Measurements from ENCODE around the gene CHN1. TPM values are rescaled to one million over a fixed set of nuclear protein-coding genes. Genes with fewer than 3 reads are reported as not detected.

The CHN1 gene
- total RNA-seq, 2 donors from 2014 or later, result 9.8 to 16.6 TPM

- intact Hi-C loops (cut with DNase I), result loop anchor here (5.0 to 10.0 kb wide), 2 partner anchors 211 to 213 kb away; no protein-coding TSS in a partner anchor
- no peak for DNase-seq (ENCODE audit: low spot score)
Observed at GRCh38 chr2:174985614-174986013, 19.6 kb downstream of the CHN1 start.

- intact Hi-C loops (cut with DNase I), result loop anchor here in 1 of 2 donors (10.0 kb wide), 1 partner anchor 210 kb away; no protein-coding TSS in a partner anchor
- no peak for DNase-seq (ENCODE audit: low spot score)
Observed at GRCh38 chr2:174984561-174984960, 20.6 kb downstream of the CHN1 start.

GRCh38 chr2:174981331-174981730 lies 23.9 kb downstream of the CHN1 start:
- no peak for DNase-seq (ENCODE audit: low spot score)
- intact Hi-C loops (cut with DNase I), result loop anchor here in 1 of 2 donors (10.0 kb wide), 1 partner anchor 207 kb away; no protein-coding TSS in a partner anchor

- intact Hi-C loops (cut with DNase I), result loop anchor here (5.0 to 10.0 kb wide), 2 partner anchors 205 to 1673 kb away; no protein-coding TSS in a partner anchor
- DNase-seq (ENCODE audit: low spot score), result no peak
Observed at GRCh38 chr2:174979996-174980395, 25.2 kb downstream of the CHN1 start.

- no peak for DNase-seq (ENCODE audit: low spot score)
- intact Hi-C loops (cut with DNase I), result loop anchor here in 1 of 2 donors (5.0 kb wide), 1 partner anchor 1670 kb away; no protein-coding TSS in a partner anchor
Observed at GRCh38 chr2:174977364-174977763, 27.8 kb downstream of the CHN1 start.

- intact Hi-C loops (cut with DNase I), result no loop called here
- DNase-seq (ENCODE audit: low spot score), result no peak
Observed at GRCh38 chr2:174974131-174974530, 31.1 kb downstream of the CHN1 start.

GRCh38 chr2:174972924-174973323 lies 32.3 kb downstream of the CHN1 start:
- DNase-seq (ENCODE audit: low spot score), result no peak
- intact Hi-C loops (cut with DNase I), result no loop called here

- intact Hi-C loops (cut with DNase I), result no loop called here
- DNase-seq (ENCODE audit: low spot score), result no peak
Observed at GRCh38 chr2:174971868-174972781, 33.1 kb downstream of the CHN1 start.

- no peak for DNase-seq (ENCODE audit: low spot score)
- intact Hi-C loops (cut with DNase I), result no loop called here
Observed at GRCh38 chr2:174970092-174970491, 35.1 kb downstream of the CHN1 start.

- no peak for DNase-seq (ENCODE audit: low spot score)
- intact Hi-C loops (cut with DNase I), result no loop called here
Observed at GRCh38 chr2:174969091-174969734, 36.0 kb downstream of the CHN1 start.

- no peak for DNase-seq (ENCODE audit: low spot score)
- intact Hi-C loops (cut with DNase I), result no loop called here
Observed at GRCh38 chr2:174967691-174968260, 37.4 kb downstream of the CHN1 start.

- intact Hi-C loops (cut with DNase I), result no loop called here
- no peak for DNase-seq (ENCODE audit: low spot score)
Observed at GRCh38 chr2:174967086-174967485, 38.1 kb downstream of the CHN1 start.

GRCh38 chr2:174965992-174966744 lies 39.0 kb downstream of the CHN1 start:
- DNase-seq (ENCODE audit: low spot score), result no peak
- intact Hi-C loops (cut with DNase I), result no loop called here

- intact Hi-C loops (cut with DNase I), result no loop called here
- DNase-seq (ENCODE audit: low spot score), result no peak
Observed at GRCh38 chr2:174965551-174965950, 39.6 kb downstream of the CHN1 start.

GRCh38 chr2:174964404-174964803 lies 40.8 kb downstream of the CHN1 start:
- intact Hi-C loops (cut with DNase I), result no loop called here
- DNase-seq (ENCODE audit: low spot score), result no peak

GRCh38 chr2:174963437-174964400 lies 41.5 kb downstream of the CHN1 start:
- DNase-seq (ENCODE audit: low spot score), result no peak
- intact Hi-C loops (cut with DNase I), result no loop called here

GRCh38 chr2:174959787-174960186 lies 45.4 kb downstream of the CHN1 start:
- DNase-seq (ENCODE audit: low spot score), result no peak
- intact Hi-C loops (cut with DNase I), result no loop called here

- intact Hi-C loops (cut with DNase I), result no loop called here
- no peak for DNase-seq (ENCODE audit: low spot score)
Observed at GRCh38 chr2:174957050-174957449, 48.1 kb downstream of the CHN1 start.
